Measurements from ENCODE around the gene KMO. TPM values are rescaled to one million over a fixed set of nuclear protein-coding genes. Genes with fewer than 3 reads are reported as not detected.

Gene KMO
- total RNA-seq, 1 experiment from 2014 or later = not detected

GRCh38 chr1:241557551-241558193, 25.5 kb downstream of the KMO start:
- Histone ChIP-seq H3K27ac (ENCODE audit: insufficient read length, low read depth, low read length) (no peak overlapping the region), H3K4ac (ENCODE audit: low read depth, low read length) (no peak overlapping the region), H3K79me1 (ENCODE audit: insufficient read depth, low read depth, low read length, poor library complexity, severe bottlenecking) (no peaks in the 10 kb centered on the region), H2AFZ (ENCODE audit: low read length) (no peak overlapping the region), H4K20me1 (ENCODE audit: control insufficient read depth, insufficient read depth, insufficient read length) (no peaks in the 10 kb centered on the region), H3K9me3 (ENCODE audit: control insufficient read depth, low read depth, low read length) (no peaks in the 10 kb centered on the region), H3K79me2 (ENCODE audit: insufficient read depth, low read length) (no peaks in the 10 kb centered on the region), H3K23ac (ENCODE audit: insufficient read length, low read depth, low read length) (no peak overlapping the region), H4K8ac (replicated peaks; ENCODE audit: insufficient read length, low read depth, low read length) (no peak overlapping the region), H3K9ac (ENCODE audit: extremely low read depth, insufficient read length, low read length) (no peak overlapping the region), H3K23me2 (ENCODE audit: insufficient read length, low read depth, low read length, poor library complexity, severe bottlenecking) (no peaks in the 10 kb centered on the region), H2BK20ac (ENCODE audit: low read depth, low read length, poor library complexity, severe bottlenecking) (no peak overlapping the region), H4K5ac (ENCODE audit: insufficient read length, low read depth, low read length) (no peak overlapping the region), H2AK5ac (ENCODE audit: insufficient read length, low read length) (no peak overlapping the region), H3K4me1 (ENCODE audit: insufficient read depth, low read length) (no peaks in the 10 kb centered on the region), H2BK5ac (ENCODE audit: insufficient read length, low read length) (no peak overlapping the region), H3K14ac (ENCODE audit: insufficient read depth, low read length) (no peak overlapping the region), H3K27me3 (ENCODE audit: insufficient read depth, low read length) (no peaks in the 10 kb centered on the region), H2BK12ac (ENCODE audit: insufficient read length, low read depth, low read length) (no peak overlapping the region), H2BK120ac (ENCODE audit: low read depth, low read length, poor library complexity, severe bottlenecking) (no peak overlapping the region), H3T11ph (ENCODE audit: low read length) (no peak overlapping the region), H3K18ac (ENCODE audit: insufficient read length, low read depth, low read length) (no peak overlapping the region), H2BK15ac (ENCODE audit: low read depth, low read length) (no peak overlapping the region), H4K91ac (ENCODE audit: insufficient read length, low read depth, low read length) (no peak overlapping the region), H3K4me2 (ENCODE audit: insufficient read depth, insufficient read length, low read length) (no peak overlapping the region), H3K56ac (ENCODE audit: insufficient read length, low read depth, low read length) (no peak overlapping the region)
- no peak for DNase-seq
- Mint-ChIP-seq H3K36me3 (ENCODE audit: insufficient read depth in 1 of 3, low read depth in 3 of 3) (no peaks in the 10 kb centered on the region), H3K27me3 (ENCODE audit: low read depth) (no peaks in the 10 kb centered on the region), H3K9me3 (no peaks in the 10 kb centered on the region), H3K4me1 (no peaks in the 10 kb centered on the region), H3K4me3 (no peak overlapping the region), H3K27ac (no peak overlapping the region; a peak in 2 of 7 replicates)
- WGBS (ENCODE audit: extremely low coverage, insufficient read length, low lambda C conversion rate) = no CpG with 5 or more reads among the region's 5 CpGs
- no peak for TF ChIP-seq CTCF (conservative IDR thresholded peaks at IDR 0.05)
